CD4-positive, alpha-beta T cell (primary cell): Measurements from ENCODE around the gene WWC2. TPM values are rescaled to one million over a fixed set of nuclear protein-coding genes. Genes with fewer than 3 reads are reported as not detected.

Source experiments
- ATAC-seq: fragments of 200-7000 bp; cut with Tn5 transposase; one replicate; pipeline ENCODE4 v1.10.0; 2022; ENCODE audit warnings: mild to moderate bottlenecking; ENCODE audit not compliant: poor library complexity
- CTCF ChIA-PET: fragments of 350-600 bp; sonication (Branson Sonifier 250); formaldehyde crosslinking; loops from one replicate; lab custom pipeline; 2021; ENCODE audit warnings: antibody characterized with exemption, inconsistent platforms; lab: Charles Lee
- POLR2A ChIA-PET: fragments of 350-600 bp; sonication (Branson Sonifier 250); formaldehyde crosslinking; loops from one replicate; lab custom pipeline; 2021; ENCODE audit warnings: antibody characterized with exemption, inconsistent platforms; lab: Charles Lee
- DNase-seq, 14 experiments: peaks; one replicate each; pipeline ENCODE4 v3.0.0-alpha.2; 2013 to 2020; ENCODE audit warnings: mixed read lengths in 2 of 14
- H3K27ac ChIP-seq, 2 donors: one replicate each; pipeline versions ENCODE4 v1.5.1 to v1.7.0; 2013; ENCODE audit warnings: low read length in 2 of 2, low read depth in 1 of 2, mild to moderate bottlenecking in 1 of 2
- H3K27me3 ChIP-seq, 2 experiments: 1 replicate in 1 of 2; 2 replicates in 1 of 2; pipeline versions ENCODE4 v1.6.1 to v1.7.0; 2013; ENCODE audit warnings: low read length in 2 of 2, control low read depth in 1 of 2, mild to moderate bottlenecking in 1 of 2, moderate library complexity in 1 of 2; ENCODE audit not compliant: insufficient read depth in 2 of 2, control insufficient read depth in 1 of 2
- H3K36me3 ChIP-seq: one replicate; pipeline ENCODE4 v1.6.1; 2013; ENCODE audit warnings: low read length, control low read depth; ENCODE audit not compliant: insufficient read depth
- H3K4me1 ChIP-seq: one replicate; pipeline ENCODE4 v1.6.1; 2013; ENCODE audit warnings: low read length, control low read depth; ENCODE audit not compliant: insufficient read depth
- H3K4me3 ChIP-seq: one replicate; pipeline ENCODE4 v1.5.1; 2013; ENCODE audit warnings: mild to moderate bottlenecking, low read length, moderate library complexity
- H3K9me3 ChIP-seq, 2 experiments: 1 replicate in 1 of 2; 2 replicates in 1 of 2; pipeline versions ENCODE4 v1.6.1 to v1.7.0; 2013; ENCODE audit warnings: low read length in 2 of 2, mild to moderate bottlenecking in 2 of 2, control low read depth in 1 of 2, moderate library complexity in 1 of 2; ENCODE audit not compliant: control insufficient read depth in 1 of 2, insufficient read depth in 1 of 2
- H3K27ac Mint-ChIP-seq: one replicate; pipeline ENCODE4 v1.8.0; 2020; ENCODE audit warnings: mixed read lengths
- H3K27me3 Mint-ChIP-seq: one replicate; pipeline ENCODE4 v1.8.0; 2021; ENCODE audit warnings: mixed read lengths
- H3K36me3 Mint-ChIP-seq: one replicate; pipeline ENCODE4 v1.8.0; 2021; ENCODE audit warnings: low read depth, mixed read lengths
- H3K4me1 Mint-ChIP-seq: one replicate; pipeline ENCODE4 v1.8.0; 2021; ENCODE audit warnings: low read depth, mixed read lengths
- H3K4me3 Mint-ChIP-seq: one replicate; pipeline ENCODE4 v1.8.0; 2020; ENCODE audit warnings: mild to moderate bottlenecking, mixed read lengths
- H3K9me3 Mint-ChIP-seq: one replicate; pipeline ENCODE4 v1.8.0; 2020; ENCODE audit warnings: mixed read lengths
- intact Hi-C, 2 experiments: fragments of 100-400 bp; cut with DNase I in 1 of 2; cut with micrococcal nuclease in 1 of 2; formaldehyde crosslinking; loops; one replicate each; pipeline versions ENCODE4 v1.15.1 to v1.9.0; 2023 to 2025; cut with DNase I, micrococcal nuclease
- total RNA-seq, 174 experiments: library from RNA in 2 of 174; stranded (reverse) in 2 of 174; gene quantifications; one replicate each; pipeline ENCODE4 v1.2.3 and lab custom pipeline; 2021 to 2026
- TF ChIP-seq, protein P1 (sequence below): fragments of 200-600 bp; IDR thresholded peaks from one replicate; pipeline ENCODE4 v1.8.0; 2022; ENCODE audit warnings: antibody characterized with exemption, mild to moderate bottlenecking

The WWC2 gene
- total RNA-seq, 2 experiments from 2014 or later = 4.1 to 4.9 TPM

GRCh38 chr4:183170894-183171293, 71.8 kb downstream of the WWC2 start:
- no peak overlapping the region for H3K4me3 ChIP-seq
- no peaks in the 10 kb centered on the region for H3K4me1 ChIP-seq
- Mint-ChIP-seq H3K9me3 (no peaks in the 10 kb centered on the region), H3K4me1 (no peaks in the 10 kb centered on the region), H3K36me3 (no peaks in the 10 kb centered on the region), H3K27me3 (no peaks in the 10 kb centered on the region), H3K27ac (no peak overlapping the region), H3K4me3 (no peak overlapping the region)
- intact Hi-C loops = no loop called here
- ChIA-PET CTCF (interaction anchor here (1.4 kb wide), 1 partner anchor 10 kb away, joined by 4 read pairs; no protein-coding TSS in a partner anchor), POLR2A (no interaction called here)
- TF ChIP-seq, protein P1, sequence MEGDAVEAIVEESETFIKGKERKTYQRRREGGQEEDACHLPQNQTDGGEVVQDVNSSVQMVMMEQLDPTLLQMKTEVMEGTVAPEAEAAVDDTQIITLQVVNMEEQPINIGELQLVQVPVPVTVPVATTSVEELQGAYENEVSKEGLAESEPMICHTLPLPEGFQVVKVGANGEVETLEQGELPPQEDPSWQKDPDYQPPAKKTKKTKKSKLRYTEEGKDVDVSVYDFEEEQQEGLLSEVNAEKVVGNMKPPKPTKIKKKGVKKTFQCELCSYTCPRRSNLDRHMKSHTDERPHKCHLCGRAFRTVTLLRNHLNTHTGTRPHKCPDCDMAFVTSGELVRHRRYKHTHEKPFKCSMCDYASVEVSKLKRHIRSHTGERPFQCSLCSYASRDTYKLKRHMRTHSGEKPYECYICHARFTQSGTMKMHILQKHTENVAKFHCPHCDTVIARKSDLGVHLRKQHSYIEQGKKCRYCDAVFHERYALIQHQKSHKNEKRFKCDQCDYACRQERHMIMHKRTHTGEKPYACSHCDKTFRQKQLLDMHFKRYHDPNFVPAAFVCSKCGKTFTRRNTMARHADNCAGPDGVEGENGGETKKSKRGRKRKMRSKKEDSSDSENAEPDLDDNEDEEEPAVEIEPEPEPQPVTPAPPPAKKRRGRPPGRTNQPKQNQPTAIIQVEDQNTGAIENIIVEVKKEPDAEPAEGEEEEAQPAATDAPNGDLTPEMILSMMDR = no peak
- H3K9me3 ChIP-seq = no peaks in the 10 kb centered on the region
- H3K27ac ChIP-seq = no peak overlapping the region
- H3K27me3 ChIP-seq = no peaks in the 10 kb centered on the region
- ATAC-seq = no peak
- no peaks in the 10 kb centered on the region for H3K36me3 ChIP-seq
- no peak for DNase-seq

DNA sequence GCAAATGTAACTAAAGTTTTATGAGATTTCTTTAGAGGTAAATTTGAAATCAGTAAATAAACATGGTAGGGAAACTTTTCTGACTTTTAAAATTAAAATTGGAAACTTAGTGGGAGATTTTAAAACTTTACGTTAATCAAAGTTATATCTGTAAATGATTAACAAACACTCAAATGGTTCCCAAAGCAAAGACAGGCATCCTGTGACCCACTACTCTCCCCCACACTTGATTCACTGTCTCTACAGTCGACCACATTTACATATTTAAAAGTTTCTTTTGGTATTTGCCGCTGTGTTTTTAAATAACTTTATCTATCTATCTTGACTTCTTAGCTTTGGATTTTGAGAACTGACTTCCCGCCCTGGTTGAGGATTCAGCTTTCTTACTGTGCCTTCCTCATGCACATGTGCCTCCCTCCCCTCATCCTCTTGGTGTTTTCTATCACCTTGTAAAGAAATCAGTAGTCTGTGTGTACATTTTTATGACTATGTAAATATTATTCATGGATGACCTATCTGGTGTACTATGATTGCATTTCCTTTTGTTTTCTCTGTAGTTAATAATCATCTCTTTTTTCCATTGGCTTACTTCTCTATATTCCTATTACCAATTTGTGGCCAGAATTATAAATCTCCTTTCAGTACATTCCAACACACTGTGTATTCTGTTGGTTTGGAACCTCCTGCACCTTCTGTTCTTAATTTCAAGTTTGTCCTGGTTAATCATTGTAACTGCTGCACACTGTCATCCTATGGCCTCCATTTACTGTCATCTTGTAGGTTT, 72.6 kb downstream of the WWC2 start:
- H3K4me1 Mint-ChIP-seq = no peaks in the 10 kb centered on the region
- H3K36me3 Mint-ChIP-seq = no peaks in the 10 kb centered on the region
- POLR2A ChIA-PET = interaction anchor here (0.7 kb wide), 1 partner anchor 127 kb away, joined by 3 read pairs; no protein-coding TSS in a partner anchor

GRCh38 chr4:183172881-183173280, 73.8 kb downstream of the WWC2 start:
- no peak for ATAC-seq
- Mint-ChIP-seq H3K27ac (no peak overlapping the region), H3K36me3 (no peaks in the 10 kb centered on the region), H3K27me3 (no peaks in the 10 kb centered on the region), H3K4me3 (no peak overlapping the region), H3K9me3 (no peaks in the 10 kb centered on the region), H3K4me1 (no peaks in the 10 kb centered on the region)
- Histone ChIP-seq H3K4me3 (no peak overlapping the region), H3K27ac (no peak overlapping the region), H3K27me3 (no peaks in the 10 kb centered on the region), H3K9me3 (no peaks in the 10 kb centered on the region), H3K4me1 (no peaks in the 10 kb centered on the region), H3K36me3 (no peaks in the 10 kb centered on the region)
- intact Hi-C loops = no loop called here
- no peak for DNase-seq
- TF ChIP-seq, protein P1 = no peak
- ChIA-PET CTCF (no interaction called here), POLR2A (interaction anchor here (0.7 kb wide), 1 partner anchor 125 kb away, joined by 3 read pairs; no protein-coding TSS in a partner anchor)

More for the DNA sequence above, 72.6 kb downstream of the WWC2 start:
- H3K4me3 ChIP-seq = no peak overlapping the region
- Mint-ChIP-seq H3K4me3 (no peak overlapping the region), H3K9me3 (no peaks in the 10 kb centered on the region), H3K27ac (no peak overlapping the region), H3K27me3 (no peaks in the 10 kb centered on the region)
- CTCF ChIA-PET = interaction anchor here (1.4 kb wide), 1 partner anchor 9 kb away, joined by 4 read pairs; no protein-coding TSS in a partner anchor
- no peaks in the 10 kb centered on the region for H3K9me3 ChIP-seq
- TF ChIP-seq, protein P1 = no peak
- no peak for DNase-seq
- H3K27ac ChIP-seq = no peak overlapping the region
- no peaks in the 10 kb centered on the region for H3K36me3 ChIP-seq
- intact Hi-C loops = no loop called here
- no peaks in the 10 kb centered on the region for H3K4me1 ChIP-seq
- H3K27me3 ChIP-seq = no peaks in the 10 kb centered on the region
- ATAC-seq = no peak
